ENCODE results near the gene NBPF1. TPM values are rescaled to one million over a fixed set of nuclear protein-coding genes. Genes with fewer than 3 reads are reported as not detected.
"Not testable (repeated sequence)": the region's sequence is repeated elsewhere in the genome, so short reads cannot be mapped to it uniquely, and the experiment has no call there.

NBPF1 gene
- total RNA-seq, 1 experiment from 2014 or later: 46.0 TPM

DNA sequence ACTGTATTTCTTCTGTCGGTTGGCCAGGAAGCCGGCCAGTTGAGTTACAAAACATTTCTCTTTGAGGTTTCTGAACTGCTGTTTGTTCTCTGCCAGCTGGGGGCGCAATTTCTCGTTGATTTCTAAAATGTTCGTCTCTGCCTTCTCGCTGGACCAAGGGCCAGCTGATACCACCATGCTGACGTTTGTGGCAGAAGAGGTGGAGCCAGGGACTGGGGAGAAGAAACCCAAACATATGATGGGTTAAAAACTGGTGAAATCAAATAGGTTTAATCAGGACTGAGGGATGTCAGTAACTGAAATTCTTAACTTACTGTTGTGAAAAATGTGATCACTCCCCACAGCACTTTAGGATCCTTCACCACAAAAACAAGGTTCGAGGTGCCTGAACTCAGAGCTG is 21.5 kb downstream of the NBPF1 start:
- BruUV-seq (replicated peaks); DNase-seq (ENCODE audit: low read depth, low spot score); H3K4me1 ChIP-seq (ENCODE audit: control insufficient read depth in 1 of 2, insufficient read depth in 2 of 2, low read length in 2 of 2); H3K27me3 ChIP-seq (ENCODE audit: insufficient read depth, low read length); intact Hi-C loops (cut with micrococcal nuclease); H4K20me1 ChIP-seq (ENCODE audit: insufficient read depth); H3K9me2 ChIP-seq (ENCODE audit: insufficient read depth); H3K9ac ChIP-seq (ENCODE audit: low read length); H3K27ac ChIP-seq (ENCODE audit: low read depth, low read length); ATAC-seq; H3K79me2 ChIP-seq (ENCODE audit: insufficient read depth, low read length); H2AFZ ChIP-seq (ENCODE audit: low read depth, low read length, poor library complexity, severe bottlenecking); H3K4me3 ChIP-seq (replicated peaks in 1 of 2; ENCODE audit: low read depth in 1 of 2, low read length in 2 of 2); RAD21 ChIA-PET (ENCODE audit: low non-redundant PET in 1 of 2, low total read pairs in 2 of 2, uncharacterized antibody in 2 of 2, unreplicated experiment in 2 of 2); POLR2A ChIA-PET; H3K9me3 ChIP-seq (ENCODE audit: control insufficient read depth in 1 of 2, insufficient read depth in 1 of 2, low read depth in 1 of 2, low read length in 2 of 2); H3K4me2 ChIP-seq (ENCODE audit: low read length); H3K36me3 ChIP-seq (ENCODE audit: control insufficient read depth in 1 of 2, insufficient read depth in 2 of 2, low read length in 2 of 2): not testable (repeated sequence)
- CTCF ChIA-PET: interaction anchor here (1.1 kb wide), 1 partner anchor 29 kb away, joined by 7 read pairs; no protein-coding TSS in a partner anchor

DNA sequence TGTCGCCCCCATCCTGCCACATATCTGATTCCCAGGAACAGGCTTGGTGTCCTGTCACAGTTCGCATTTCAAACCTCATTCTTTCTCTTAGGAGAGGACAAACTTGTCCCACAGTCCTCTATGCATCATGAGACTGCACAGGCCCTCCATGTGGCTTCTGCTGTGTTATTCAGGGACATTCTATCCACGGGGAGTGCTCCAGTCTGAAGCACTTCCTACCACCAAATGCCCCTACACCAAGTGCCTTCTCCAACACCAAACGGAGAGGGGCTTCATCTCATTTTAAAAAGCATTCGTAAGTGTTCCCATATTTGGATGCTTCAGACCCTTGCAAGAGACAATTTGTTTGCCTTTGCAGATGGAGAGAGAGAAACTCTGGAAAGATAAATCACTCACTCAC is 25.3 kb downstream of the NBPF1 start:
- H3K9me2 ChIP-seq (ENCODE audit: insufficient read depth); H3K9ac ChIP-seq (ENCODE audit: low read length); H3K4me3 ChIP-seq (replicated peaks in 1 of 2; ENCODE audit: low read depth in 1 of 2, low read length in 2 of 2); ATAC-seq; H4K20me1 ChIP-seq (ENCODE audit: insufficient read depth); H3K4me1 ChIP-seq (ENCODE audit: control insufficient read depth in 1 of 2, insufficient read depth in 2 of 2, low read length in 2 of 2); RAD21 ChIA-PET (ENCODE audit: low non-redundant PET in 1 of 2, low total read pairs in 2 of 2, uncharacterized antibody in 2 of 2, unreplicated experiment in 2 of 2); DNase-seq (ENCODE audit: low read depth, low spot score); POLR2A ChIA-PET; BruUV-seq (replicated peaks); H3K9me3 ChIP-seq (ENCODE audit: control insufficient read depth in 1 of 2, insufficient read depth in 1 of 2, low read depth in 1 of 2, low read length in 2 of 2); H3K27ac ChIP-seq (ENCODE audit: low read depth, low read length); H3K36me3 ChIP-seq (ENCODE audit: control insufficient read depth in 1 of 2, insufficient read depth in 2 of 2, low read length in 2 of 2); intact Hi-C loops (cut with micrococcal nuclease); CTCF ChIA-PET; H3K4me2 ChIP-seq (ENCODE audit: low read length); H3K79me2 ChIP-seq (ENCODE audit: insufficient read depth, low read length); H2AFZ ChIP-seq (ENCODE audit: low read depth, low read length, poor library complexity, severe bottlenecking); H3K27me3 ChIP-seq (ENCODE audit: insufficient read depth, low read length): not testable (repeated sequence)

DNA sequence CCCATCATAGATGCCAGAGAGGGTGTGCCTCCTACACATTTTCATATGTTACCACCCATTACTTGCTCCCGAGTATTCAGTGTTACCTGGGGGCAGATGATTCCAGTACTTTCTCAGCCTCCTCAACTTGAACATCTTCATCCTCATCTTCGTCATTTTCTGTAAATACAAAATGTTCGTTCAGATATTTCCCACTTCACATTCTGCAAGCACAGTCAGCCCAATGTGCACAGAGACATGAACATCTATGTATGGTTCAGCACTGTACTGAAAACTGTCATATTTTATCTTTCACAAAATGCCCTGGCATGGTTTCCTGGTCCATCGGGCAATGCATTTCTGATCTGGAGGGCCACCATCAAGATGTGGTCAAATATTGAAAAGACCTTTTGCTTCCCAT is 25.7 kb downstream of the NBPF1 start:
- RAD21 ChIA-PET (ENCODE audit: low non-redundant PET in 1 of 2, low total read pairs in 2 of 2, uncharacterized antibody in 2 of 2, unreplicated experiment in 2 of 2); intact Hi-C loops (cut with micrococcal nuclease); H3K27ac ChIP-seq (ENCODE audit: low read depth, low read length); H3K4me3 ChIP-seq (replicated peaks in 1 of 2; ENCODE audit: low read depth in 1 of 2, low read length in 2 of 2); CTCF ChIA-PET; H3K9ac ChIP-seq (ENCODE audit: low read length); DNase-seq (ENCODE audit: low read depth, low spot score); H3K27me3 ChIP-seq (ENCODE audit: insufficient read depth, low read length); BruUV-seq (replicated peaks); H2AFZ ChIP-seq (ENCODE audit: low read depth, low read length, poor library complexity, severe bottlenecking); H3K79me2 ChIP-seq (ENCODE audit: insufficient read depth, low read length); H3K4me2 ChIP-seq (ENCODE audit: low read length); H3K9me3 ChIP-seq (ENCODE audit: control insufficient read depth in 1 of 2, insufficient read depth in 1 of 2, low read depth in 1 of 2, low read length in 2 of 2); ATAC-seq; H3K4me1 ChIP-seq (ENCODE audit: control insufficient read depth in 1 of 2, insufficient read depth in 2 of 2, low read length in 2 of 2); POLR2A ChIA-PET; H4K20me1 ChIP-seq (ENCODE audit: insufficient read depth); H3K9me2 ChIP-seq (ENCODE audit: insufficient read depth); H3K36me3 ChIP-seq (ENCODE audit: control insufficient read depth in 1 of 2, insufficient read depth in 2 of 2, low read length in 2 of 2): not testable (repeated sequence)

DNA sequence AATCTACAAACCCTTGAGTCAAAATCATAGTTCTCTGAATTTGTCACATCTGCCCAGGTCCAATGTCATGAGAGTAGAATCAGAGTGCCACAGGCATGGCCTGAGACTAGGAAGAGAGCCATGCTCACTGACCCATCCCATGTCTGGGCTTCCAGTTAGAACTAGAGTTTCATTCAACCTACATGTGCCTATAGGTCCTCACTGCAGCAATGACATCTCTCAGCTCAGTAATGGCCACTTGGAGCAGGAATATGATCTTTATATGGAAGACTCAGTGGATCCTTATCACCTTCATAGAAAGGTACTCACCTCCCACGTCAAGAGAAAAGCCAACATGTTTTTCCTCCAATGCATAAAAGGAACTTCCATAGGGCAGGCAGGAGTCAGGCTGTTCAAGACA is 48.0 kb downstream of the NBPF1 start:
- H3K4me2 ChIP-seq (ENCODE audit: low read length); intact Hi-C loops (cut with micrococcal nuclease); H4K20me1 ChIP-seq (ENCODE audit: insufficient read depth); H3K27me3 ChIP-seq (ENCODE audit: insufficient read depth, low read length); H3K9me3 ChIP-seq (ENCODE audit: control insufficient read depth in 1 of 2, insufficient read depth in 1 of 2, low read depth in 1 of 2, low read length in 2 of 2); BruUV-seq (replicated peaks); DNase-seq (ENCODE audit: low read depth, low spot score); H3K4me1 ChIP-seq (ENCODE audit: control insufficient read depth in 1 of 2, insufficient read depth in 2 of 2, low read length in 2 of 2); H3K27ac ChIP-seq (ENCODE audit: low read depth, low read length); H3K4me3 ChIP-seq (replicated peaks in 1 of 2; ENCODE audit: low read depth in 1 of 2, low read length in 2 of 2); POLR2A ChIA-PET; H3K9ac ChIP-seq (ENCODE audit: low read length); H3K9me2 ChIP-seq (ENCODE audit: insufficient read depth); ATAC-seq; H2AFZ ChIP-seq (ENCODE audit: low read depth, low read length, poor library complexity, severe bottlenecking); H3K36me3 ChIP-seq (ENCODE audit: control insufficient read depth in 1 of 2, insufficient read depth in 2 of 2, low read length in 2 of 2); CTCF ChIA-PET; H3K79me2 ChIP-seq (ENCODE audit: insufficient read depth, low read length): not testable (repeated sequence)
- RAD21 ChIA-PET (ENCODE audit: low non-redundant PET in 1 of 2, low total read pairs in 2 of 2, uncharacterized antibody in 2 of 2, unreplicated experiment in 2 of 2): interaction anchor here in 1 of 2 experiments (0.7 kb wide), 1 partner anchor 106 kb away, joined by 3 read pairs; no protein-coding TSS in a partner anchor

DNA sequence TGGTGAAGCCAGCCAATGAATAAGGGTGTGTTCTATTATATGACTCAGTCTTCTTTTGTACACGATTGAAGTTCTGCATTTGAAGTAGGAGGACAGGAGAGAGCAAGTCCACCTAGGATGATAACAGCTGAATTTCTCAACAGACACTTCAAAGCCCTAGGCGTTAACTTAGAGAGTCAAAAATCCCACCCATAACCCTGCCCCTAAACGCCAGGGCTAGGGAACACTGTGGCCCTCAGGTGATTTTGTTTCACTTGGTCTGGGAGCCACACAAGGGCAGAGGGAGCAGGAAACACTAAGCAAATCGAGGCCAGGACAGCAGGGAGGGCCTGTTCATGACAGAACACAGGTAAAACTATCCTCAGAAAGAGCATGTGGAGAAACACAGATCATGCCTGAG is 52.3 kb downstream of the NBPF1 start:
- H3K4me3 ChIP-seq (replicated peaks in 1 of 2; ENCODE audit: low read depth in 1 of 2, low read length in 2 of 2); H3K9me3 ChIP-seq (ENCODE audit: control insufficient read depth in 1 of 2, insufficient read depth in 1 of 2, low read depth in 1 of 2, low read length in 2 of 2); H3K9me2 ChIP-seq (ENCODE audit: insufficient read depth); intact Hi-C loops (cut with micrococcal nuclease); RAD21 ChIA-PET (ENCODE audit: low non-redundant PET in 1 of 2, low total read pairs in 2 of 2, uncharacterized antibody in 2 of 2, unreplicated experiment in 2 of 2); ATAC-seq; H3K79me2 ChIP-seq (ENCODE audit: insufficient read depth, low read length); H2AFZ ChIP-seq (ENCODE audit: low read depth, low read length, poor library complexity, severe bottlenecking); CTCF ChIA-PET; H3K27me3 ChIP-seq (ENCODE audit: insufficient read depth, low read length); BruUV-seq (replicated peaks); H3K4me1 ChIP-seq (ENCODE audit: control insufficient read depth in 1 of 2, insufficient read depth in 2 of 2, low read length in 2 of 2); H3K9ac ChIP-seq (ENCODE audit: low read length); H3K36me3 ChIP-seq (ENCODE audit: control insufficient read depth in 1 of 2, insufficient read depth in 2 of 2, low read length in 2 of 2); H3K4me2 ChIP-seq (ENCODE audit: low read length); H3K27ac ChIP-seq (ENCODE audit: low read depth, low read length); H4K20me1 ChIP-seq (ENCODE audit: insufficient read depth); POLR2A ChIA-PET; DNase-seq (ENCODE audit: low read depth, low spot score): not testable (repeated sequence)
